ENCODE results near the gene AQP12A. TPM values are rescaled to one million over a fixed set of nuclear protein-coding genes. Genes with fewer than 3 reads are reported as not detected.

AQP12A gene
- total and polyA plus RNA-seq, 7 experiments from 2014 or later, result not detected

- Mint-ChIP-seq H3K27me3 (no peaks in the 10 kb centered on the region), H3K27ac (no peak overlapping the region), H3K36me3 (no peaks in the 10 kb centered on the region), H3K9me3 (no peaks in the 10 kb centered on the region), H3K4me3 (no peak overlapping the region), H3K4me1 (peaks cover 0 to 10% (median 0%) of the 10 kb centered on the region in 7 donors)
- no peak for ATAC-seq
- Histone ChIP-seq H3K4me1 (ENCODE audit: control insufficient read depth in 2 of 2, insufficient read depth in 2 of 2, low read length in 2 of 2) (no peaks in the 10 kb centered on the region), H3K9me3 (ENCODE audit: control insufficient read depth in 2 of 3, low read length in 3 of 3) (no peaks in the 10 kb centered on the region), H3K36me3 (ENCODE audit: control insufficient read depth in 2 of 3, insufficient read depth in 3 of 3, low read length in 3 of 3) (no peaks in the 10 kb centered on the region), H3K27ac (ENCODE audit: low read depth, low read length) (no peak overlapping the region), H3K4me3 (ENCODE audit: low read length) (no peak overlapping the region), H3K27me3 (ENCODE audit: control insufficient read depth in 2 of 2, insufficient read depth in 2 of 2, low read length in 2 of 2) (no peaks in the 10 kb centered on the region)
- ChIA-PET POLR2A (no interaction called here), CTCF (no interaction called here)
- DNase-seq, result no peak
- intact Hi-C loops (cut with micrococcal nuclease), result loop anchor here in 1 of 2 donors (2.0 kb wide), 1 partner anchor 118 kb away; no protein-coding TSS in a partner anchor
These were observed 49.4 kb downstream of the AQP12A start for GRCh38 chr2:240741091-240741490.

- no peak overlapping the region for H3K27ac ChIP-seq (ENCODE audit: low read depth, low read length)
- Mint-ChIP-seq H3K27ac (no peak overlapping the region), H3K4me1 (peaks cover 0 to 10% (median 0%) of the 10 kb centered on the region in 7 donors), H3K36me3 (no peaks in the 10 kb centered on the region), H3K9me3 (no peaks in the 10 kb centered on the region), H3K27me3 (no peaks in the 10 kb centered on the region), H3K4me3 (no peak overlapping the region)
- no peaks in the 10 kb centered on the region for H3K36me3 ChIP-seq (ENCODE audit: control insufficient read depth in 2 of 3, insufficient read depth in 3 of 3, low read length in 3 of 3)
- intact Hi-C loops (cut with micrococcal nuclease), result no loop called here
- ATAC-seq (no peak), DNase-seq (no peak)
- ChIA-PET CTCF (no interaction called here), POLR2A (no interaction called here)
- no peaks in the 10 kb centered on the region for H3K4me1 ChIP-seq (ENCODE audit: control insufficient read depth in 2 of 2, insufficient read depth in 2 of 2, low read length in 2 of 2)
- H3K9me3 ChIP-seq (ENCODE audit: control insufficient read depth in 2 of 3, low read length in 3 of 3), result no peaks in the 10 kb centered on the region
- H3K4me3 ChIP-seq (ENCODE audit: low read length), result no peak overlapping the region
- H3K27me3 ChIP-seq (ENCODE audit: control insufficient read depth in 2 of 2, insufficient read depth in 2 of 2, low read length in 2 of 2), result no peaks in the 10 kb centered on the region
These were observed 51.0 kb downstream of the AQP12A start for GRCh38 chr2:240742602-240743095.

DNA sequence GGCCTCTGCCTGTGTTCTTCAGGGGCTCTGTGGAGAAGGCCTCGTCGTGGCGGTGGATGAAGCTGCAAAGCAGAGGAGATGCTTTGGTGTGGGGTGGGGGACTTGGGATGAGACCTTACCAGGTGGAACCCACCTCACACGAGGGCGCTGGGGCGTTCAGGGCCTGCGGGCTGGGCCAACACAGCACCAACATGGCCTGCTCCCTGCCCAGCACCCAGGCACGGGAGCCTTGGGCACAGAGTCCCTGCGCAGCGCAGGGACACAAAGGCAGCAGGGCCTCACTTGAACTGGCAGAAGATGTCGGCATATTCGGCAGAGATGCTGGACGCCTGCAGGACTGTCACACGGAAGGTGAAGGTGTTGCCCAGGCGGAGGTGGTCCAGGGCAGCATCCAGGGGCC lies 53.8 kb downstream of the AQP12A start:
- Mint-ChIP-seq H3K4me3 (no peak overlapping the region), H3K9me3 (no peaks in the 10 kb centered on the region), H3K27ac (no peak overlapping the region), H3K4me1 (peaks cover 0 to 2% (median 0%) of the 10 kb centered on the region in 7 donors), H3K27me3 (no peaks in the 10 kb centered on the region), H3K36me3 (no peaks in the 10 kb centered on the region)
- intact Hi-C loops (cut with micrococcal nuclease), result no loop called here
- Histone ChIP-seq H3K36me3 (ENCODE audit: control insufficient read depth in 2 of 3, insufficient read depth in 3 of 3, low read length in 3 of 3) (no peaks in the 10 kb centered on the region), H3K27ac (ENCODE audit: low read depth, low read length) (no peak overlapping the region), H3K9me3 (ENCODE audit: control insufficient read depth in 2 of 3, low read length in 3 of 3) (no peaks in the 10 kb centered on the region), H3K27me3 (ENCODE audit: control insufficient read depth in 2 of 2, insufficient read depth in 2 of 2, low read length in 2 of 2) (no peaks in the 10 kb centered on the region), H3K4me1 (ENCODE audit: control insufficient read depth in 2 of 2, insufficient read depth in 2 of 2, low read length in 2 of 2) (no peaks in the 10 kb centered on the region), H3K4me3 (ENCODE audit: low read length) (no peak overlapping the region)
- no peak for DNase-seq
- ChIA-PET CTCF (no interaction called here), POLR2A (no interaction called here)
- no peak for ATAC-seq

DNA sequence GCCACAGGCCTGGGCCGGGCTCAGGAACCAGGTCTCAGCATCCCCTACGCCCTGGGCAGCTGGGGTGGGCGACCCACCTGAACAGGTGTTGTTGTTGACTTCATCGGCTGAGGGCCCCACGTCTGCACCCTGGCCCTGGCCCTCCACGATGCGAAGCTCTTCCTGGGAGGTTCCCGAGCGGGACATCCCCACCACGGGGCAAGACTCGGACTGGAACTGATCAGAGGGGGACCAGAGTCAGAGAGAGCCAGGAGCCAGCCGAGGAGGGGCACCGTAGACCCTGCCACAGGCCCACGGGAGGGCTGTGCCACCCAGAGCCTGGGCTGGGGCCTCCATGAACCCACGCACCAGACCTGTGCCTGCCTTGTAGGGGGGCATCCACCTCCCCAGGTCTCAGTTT lies 54.3 kb downstream of the AQP12A start:
- CTCF ChIA-PET, result no interaction called here

GRCh38 chr2:240746671-240747070 lies 55.0 kb downstream of the AQP12A start:
- ChIA-PET POLR2A (no interaction called here), CTCF (no interaction called here)
- H3K4me3 Mint-ChIP-seq, result no peak overlapping the region
- intact Hi-C loops (cut with micrococcal nuclease), result no loop called here
- H3K4me3 ChIP-seq (ENCODE audit: low read length), result no peak overlapping the region
- H3K9me3 Mint-ChIP-seq, result peaks cover 0 to 2% (median 0%) of the 10 kb centered on the region in 11 donors
- no peaks in the 10 kb centered on the region for H3K4me1 ChIP-seq (ENCODE audit: control insufficient read depth in 2 of 2, insufficient read depth in 2 of 2, low read length in 2 of 2)
- H3K27ac ChIP-seq (ENCODE audit: low read depth, low read length), result no peak overlapping the region
- H3K4me1 Mint-ChIP-seq, result peaks cover 0 to 3% (median 0%) of the 10 kb centered on the region in 7 donors
- DNase-seq, result no peak
- no peak for ATAC-seq
- H3K27me3 Mint-ChIP-seq, result no peaks in the 10 kb centered on the region
- H3K36me3 Mint-ChIP-seq, result no peaks in the 10 kb centered on the region
- H3K27ac Mint-ChIP-seq, result no peak overlapping the region
- H3K27me3 ChIP-seq (ENCODE audit: control insufficient read depth in 2 of 2, insufficient read depth in 2 of 2, low read length in 2 of 2), result no peaks in the 10 kb centered on the region
- H3K36me3 ChIP-seq (ENCODE audit: control insufficient read depth in 2 of 3, insufficient read depth in 3 of 3, low read length in 3 of 3), result no peaks in the 10 kb centered on the region
- H3K9me3 ChIP-seq (ENCODE audit: control insufficient read depth in 2 of 3, low read length in 3 of 3), result no peaks in the 10 kb centered on the region

More for the DNA sequence above, 54.3 kb downstream of the AQP12A start:
- H3K27ac Mint-ChIP-seq, result no peak overlapping the region
- no peak overlapping the region for H3K4me3 Mint-ChIP-seq
- no peak for DNase-seq
- no peaks in the 10 kb centered on the region for H3K9me3 Mint-ChIP-seq
- no peak for ATAC-seq
- no peaks in the 10 kb centered on the region for H3K36me3 Mint-ChIP-seq
- H3K9me3 ChIP-seq (ENCODE audit: control insufficient read depth in 2 of 3, low read length in 3 of 3), result no peaks in the 10 kb centered on the region
- intact Hi-C loops (cut with micrococcal nuclease), result no loop called here
- H3K4me1 Mint-ChIP-seq, result peaks cover 0 to 2% (median 0%) of the 10 kb centered on the region in 7 donors
- H3K36me3 ChIP-seq (ENCODE audit: control insufficient read depth in 2 of 3, insufficient read depth in 3 of 3, low read length in 3 of 3), result no peaks in the 10 kb centered on the region
- no peaks in the 10 kb centered on the region for H3K27me3 Mint-ChIP-seq
- H3K4me3 ChIP-seq (ENCODE audit: low read length), result no peak overlapping the region
- POLR2A ChIA-PET, result no interaction called here
- H3K27me3 ChIP-seq (ENCODE audit: control insufficient read depth in 2 of 2, insufficient read depth in 2 of 2, low read length in 2 of 2), result no peaks in the 10 kb centered on the region
- H3K27ac ChIP-seq (ENCODE audit: low read depth, low read length), result no peak overlapping the region
- H3K4me1 ChIP-seq (ENCODE audit: control insufficient read depth in 2 of 2, insufficient read depth in 2 of 2, low read length in 2 of 2), result no peaks in the 10 kb centered on the region

DNA sequence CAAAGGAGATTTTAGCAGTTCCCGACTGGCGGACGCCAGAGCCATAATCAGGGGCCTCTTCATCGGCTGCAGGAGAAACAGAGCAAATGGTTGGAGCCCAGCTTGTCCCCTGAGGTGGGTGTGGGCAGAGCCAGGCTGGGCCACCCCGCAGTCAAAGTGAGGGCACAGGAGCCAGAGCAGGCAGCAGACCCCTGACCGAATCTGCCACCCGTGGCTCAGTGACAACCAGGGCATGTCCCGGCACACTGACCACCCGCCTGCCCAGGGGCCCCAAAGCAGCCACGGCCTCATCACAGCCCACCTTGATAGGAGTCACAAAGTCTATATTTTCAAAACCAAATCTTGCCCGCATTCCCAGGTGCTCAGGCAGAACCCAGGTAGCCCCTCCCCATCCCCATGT lies 55.6 kb downstream of the AQP12A start:
- H3K4me3 Mint-ChIP-seq, result no peak overlapping the region
- no peaks in the 10 kb centered on the region for H3K36me3 Mint-ChIP-seq
- peaks cover 0 to 3% (median 0%) of the 10 kb centered on the region in 7 donors for H3K4me1 Mint-ChIP-seq
- H3K27me3 Mint-ChIP-seq, result no peaks in the 10 kb centered on the region
- no peak for ATAC-seq
- ChIA-PET POLR2A (no interaction called here), CTCF (no interaction called here)
- Histone ChIP-seq H3K4me1 (ENCODE audit: control insufficient read depth in 2 of 2, insufficient read depth in 2 of 2, low read length in 2 of 2) (no peaks in the 10 kb centered on the region), H3K4me3 (ENCODE audit: low read length) (no peak overlapping the region), H3K27me3 (ENCODE audit: control insufficient read depth in 2 of 2, insufficient read depth in 2 of 2, low read length in 2 of 2) (no peaks in the 10 kb centered on the region), H3K9me3 (ENCODE audit: control insufficient read depth in 2 of 3, low read length in 3 of 3) (no peaks in the 10 kb centered on the region), H3K27ac (ENCODE audit: low read depth, low read length) (no peak overlapping the region), H3K36me3 (ENCODE audit: control insufficient read depth in 2 of 3, insufficient read depth in 3 of 3, low read length in 3 of 3) (no peaks in the 10 kb centered on the region)
- intact Hi-C loops (cut with micrococcal nuclease), result no loop called here
- H3K27ac Mint-ChIP-seq, result no peak overlapping the region
- H3K9me3 Mint-ChIP-seq, result peaks cover 0 to 2% (median 0%) of the 10 kb centered on the region in 11 donors
- no peak for DNase-seq
